Esophagus squamous epithelium (tissue), 5 donors: ENCODE measurements around the gene KIRREL1. TPM values are rescaled to one million over a fixed set of nuclear protein-coding genes. Genes with fewer than 3 reads are reported as not detected.

Source experiments
- DNase-seq: peaks from one replicate; lab custom pipeline; 2025; lab: John Stamatoyannopoulos, UW
- H3K27ac ChIP-seq, 4 donors: fragments of 200-600 bp; sonication (generic); one replicate each; pipeline ENCODE4 v1.5.1; 2016 to 2019; ENCODE audit warnings: mild to moderate bottlenecking in 1 of 4
- H3K27me3 ChIP-seq, 4 donors: fragments of 200-600 bp; sonication (generic); 1 replicate in 3 of 4; 2 replicates in 1 of 4; pipeline versions ENCODE4 v1.5.1 to v1.6.0; 2017 to 2021; ENCODE audit warnings: antibody characterized with exemption in 1 of 4
- H3K36me3 ChIP-seq, 3 donors: fragments of 200-600 bp; sonication (generic); one replicate each; pipeline ENCODE4 v1.5.1; 2016 to 2019
- H3K4me1 ChIP-seq, 3 donors: fragments of 200-600 bp; sonication (generic); one replicate each; pipeline ENCODE4 v1.5.1; 2017 to 2019
- H3K4me3 ChIP-seq, 4 donors: fragments of 200-600 bp; sonication (generic); 1 replicate in 3 of 4; 2 replicates in 1 of 4; pipeline ENCODE4 v1.5.1; 2016 to 2019; ENCODE audit warnings: mild to moderate bottlenecking in 2 of 4, moderate library complexity in 1 of 4
- H3K9me3 ChIP-seq, 3 donors: fragments of 200-600 bp; sonication (generic); one replicate each; pipeline ENCODE4 v1.5.1; 2016 to 2019
- CTCF ChIP-seq, 6 experiments: fragments of 450-650 bp in 4 of 6; fragments of 200-600 bp in 2 of 6; sonication (generic) in 2 of 6; IDR thresholded peaks; one replicate each; pipeline ENCODE4 v1.5.1; 2016 to 2019; ENCODE audit warnings: antibody characterized with exemption in 6 of 6, mild to moderate bottlenecking in 4 of 6, moderate library complexity in 4 of 6
- POLR2A ChIP-seq, 4 donors: fragments of 450-650 bp; IDR thresholded peaks; one replicate each; pipeline ENCODE4 v1.6.1; 2017; ENCODE audit warnings: antibody characterized with exemption in 4 of 4, mild to moderate bottlenecking in 4 of 4, moderate library complexity in 3 of 4
- WGBS, 2 donors: methylation state at CpG; one replicate each; pipeline ENCODE4 v1.1.5; 2018; 5-methylcytosine and 5-hydroxymethylcytosine counted together
- intact Hi-C: fragments of 100-400 bp; cut with DNase I; formaldehyde crosslinking; loops from one replicate; pipeline ENCODE4 v1.15.0; 2022
- total RNA-seq, 4 donors: library from RNA; depleted of rRNA; stranded (reverse); fragments of >200 nt; gene quantifications; one replicate each; pipeline ENCODE4 v1.1.0, GENCODE V29; 2016
- donor health status: DM: yes; HTN: yes; CAD: no.

The KIRREL1 gene
- total RNA-seq, 4 donors from 2014 or later, result 3.6 to 18.9 (median 15.2) TPM

- Histone ChIP-seq H3K36me3 (no peaks in the 10 kb centered on the region), H3K9me3 (no peaks in the 10 kb centered on the region), H3K4me1 (peaks cover 27 to 97% (median 82%) of the 10 kb centered on the region in 3 donors), H3K27ac (peak overlapping the region; percentile 68 to 90 (median 76)), H3K27me3 (no peaks in the 10 kb centered on the region), H3K4me3 (peak overlapping the region in 1 of 4 donors; percentile 14)
- TF ChIP-seq CTCF (IDR thresholded peaks at IDR 0.05) (no peak), POLR2A (IDR thresholded peaks at IDR 0.05) (no peak)
- DNase-seq, result no peak
- 49 to 55% methylated on average over 4 of the region's 4 CpGs for WGBS, 2 donors
- intact Hi-C loops, result no loop called here
Observed at GRCh38 chr1:158020259-158020885, 26.9 kb downstream of the KIRREL1 start.

- DNase-seq, result no peak
- H3K27ac ChIP-seq, result peak overlapping the region; percentile 31 to 80 (median 76)
- no peaks in the 10 kb centered on the region for H3K9me3 ChIP-seq
- no peaks in the 10 kb centered on the region for H3K27me3 ChIP-seq
- WGBS, 2 donors, result 22 to 23% methylated on average over 6 of the region's 6 CpGs
- H3K4me3 ChIP-seq, result no peak overlapping the region
- intact Hi-C loops, result no loop called here
- H3K4me1 ChIP-seq, result peaks cover 27 to 97% (median 89%) of the 10 kb centered on the region in 3 donors
- H3K36me3 ChIP-seq, result no peaks in the 10 kb centered on the region
- TF ChIP-seq CTCF (IDR thresholded peaks at IDR 0.05) (no peak), POLR2A (IDR thresholded peaks at IDR 0.05) (no peak)
Observed at GRCh38 chr1:158020886-158021620, 27.6 kb downstream of the KIRREL1 start.

GRCh38 chr1:158021721-158022120 is 28.3 kb downstream of the KIRREL1 start:
- Histone ChIP-seq H3K27ac (peak overlapping the region; percentile 31 to 80 (median 76)), H3K36me3 (no peaks in the 10 kb centered on the region), H3K4me1 (peaks cover 27 to 95% (median 86%) of the 10 kb centered on the region in 3 donors), H3K4me3 (no peak overlapping the region), H3K27me3 (no peaks in the 10 kb centered on the region), H3K9me3 (no peaks in the 10 kb centered on the region)
- intact Hi-C loops, result no loop called here
- no peak for TF ChIP-seq CTCF (IDR thresholded peaks at IDR 0.05)
- no peak for DNase-seq
- WGBS, 2 donors, result 32 to 40% methylated on average over 2 of the region's 2 CpGs

- DNase-seq, result no peak
- no peak for TF ChIP-seq POLR2A (IDR thresholded peaks at IDR 0.05)
- no peak for TF ChIP-seq CTCF (IDR thresholded peaks at IDR 0.05)
- Histone ChIP-seq H3K4me1 (peaks cover 27 to 94% (median 77%) of the 10 kb centered on the region in 3 donors), H3K9me3 (no peaks in the 10 kb centered on the region), H3K27ac (peak overlapping the region; percentile 40 to 80 (median 76)), H3K4me3 (peak overlapping the region in 1 of 4 donors; percentile 41), H3K36me3 (no peaks in the 10 kb centered on the region), H3K27me3 (no peaks in the 10 kb centered on the region)
- 22 to 26% methylated on average over 6 to 7 of the region's 7 CpGs for WGBS, 2 donors
- intact Hi-C loops, result no loop called here
Observed at GRCh38 chr1:158022554-158023312, 29.3 kb downstream of the KIRREL1 start.
